ENCODE results near the gene EFHC2.
"Not testable (repeated sequence)": the region's sequence is repeated elsewhere in the genome, so short reads cannot be mapped to it uniquely, and the experiment has no call there.

The EFHC2 gene

DNA sequence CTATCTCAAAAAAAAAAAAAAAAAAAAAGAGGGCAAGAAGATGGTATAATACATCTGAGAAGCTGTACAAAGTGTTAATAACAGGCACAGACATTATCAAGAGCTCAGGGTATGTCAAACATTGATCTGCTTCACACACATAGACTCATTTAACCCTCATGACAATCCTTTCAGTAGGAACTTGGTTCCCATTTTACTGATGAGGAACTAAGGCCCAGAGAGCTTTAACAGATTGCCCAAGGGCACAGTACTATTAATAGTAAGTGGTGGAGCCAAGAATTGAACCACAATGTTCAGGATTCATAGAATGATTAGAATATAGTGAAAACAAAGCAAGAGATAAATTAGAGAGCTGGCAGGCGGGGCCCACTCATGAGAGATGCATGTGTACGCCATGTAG lies 154.4 kb downstream of the EFHC2 start:
- H3K4me2 ChIP-seq = peak overlapping the region in 2 of 11 experiments; percentile 31 to 36; a peak in 1 of 22 replicates
- H4K20me1 ChIP-seq = no peaks in the 10 kb centered on the region
- no peaks in the 10 kb centered on the region for H3K27me3 ChIP-seq
- H3K36me3 ChIP-seq = no peaks in the 10 kb centered on the region
- H3K9ac ChIP-seq = no peak overlapping the region
- no peak overlapping the region for H3K4me3 ChIP-seq
- H3K4me1 ChIP-seq = peaks cover 0 to 9% (median 0%) of the 10 kb centered on the region in 10 experiments; a peak in 4 of 20 replicates
- TF ChIP-seq Cebpa-rat (IDR thresholded peaks at IDR 0.05) = no peak
- H3K27ac ChIP-seq = no peak overlapping the region
- no peaks in the 10 kb centered on the region for H3K9me3 ChIP-seq (replicated peaks in 1 of 11)

DNA sequence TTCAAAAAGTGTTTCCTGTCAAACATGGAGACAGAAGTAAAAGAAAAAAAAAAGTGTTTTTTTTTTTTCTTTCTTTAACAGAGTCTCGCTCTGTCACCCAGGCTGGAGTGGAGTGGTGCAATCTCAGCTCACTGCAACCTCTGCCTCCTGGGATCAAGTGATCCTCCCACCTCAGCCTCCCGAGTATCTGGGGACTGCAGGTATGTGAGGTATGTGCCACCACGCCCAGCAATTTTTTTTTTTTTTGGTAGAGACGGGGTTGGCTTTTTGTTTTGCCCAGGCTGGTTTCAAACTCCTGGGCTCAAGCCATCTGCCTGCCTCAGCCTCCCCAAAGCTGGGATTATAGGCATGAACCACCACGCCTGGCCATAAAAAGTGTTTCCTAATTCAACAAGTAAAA lies 155.6 kb downstream of the EFHC2 start:
- H3K4me3 ChIP-seq, H4K20me1 ChIP-seq: not testable (repeated sequence)

DNA sequence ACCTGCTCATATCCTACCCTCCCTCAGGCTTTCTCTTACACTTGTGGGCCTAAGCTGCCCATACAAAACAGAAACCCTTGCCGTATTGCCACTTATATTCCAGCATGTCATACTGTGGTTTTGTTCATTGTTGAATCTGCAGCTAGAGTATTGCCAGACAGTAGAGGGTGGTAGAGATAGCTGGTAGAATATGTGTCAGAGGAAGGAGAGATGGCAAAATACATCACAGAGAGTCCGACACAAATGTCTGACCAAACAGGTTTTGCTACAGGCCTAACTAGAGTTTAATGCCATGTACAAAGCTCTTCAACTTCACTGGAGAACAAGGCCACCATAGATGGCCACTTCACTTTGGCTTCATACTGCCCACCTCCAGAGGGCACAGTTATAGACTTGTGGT lies 160.1 kb downstream of the EFHC2 start:
- Histone ChIP-seq H3K4me3 (no peak overlapping the region), H3K36me3 (no peaks in the 10 kb centered on the region), H3K4me1 (no peaks in the 10 kb centered on the region), H3K9ac (no peak overlapping the region), H3K27me3 (no peaks in the 10 kb centered on the region), H3K9me3 (replicated peaks in 1 of 11) (no peaks in the 10 kb centered on the region), H3K4me2 (no peak overlapping the region), H4K20me1 (no peaks in the 10 kb centered on the region), H3K27ac (no peak overlapping the region)
- no peak for TF ChIP-seq Cebpa-rat (IDR thresholded peaks at IDR 0.05)

More for the DNA sequence above, 155.6 kb downstream of the EFHC2 start:
- not testable (repeated sequence) for H3K4me1 ChIP-seq; H3K36me3 ChIP-seq; H3K9me3 ChIP-seq (replicated peaks in 1 of 11); H3K27me3 ChIP-seq; H3K4me2 ChIP-seq; H3K9ac ChIP-seq; H3K27ac ChIP-seq

DNA sequence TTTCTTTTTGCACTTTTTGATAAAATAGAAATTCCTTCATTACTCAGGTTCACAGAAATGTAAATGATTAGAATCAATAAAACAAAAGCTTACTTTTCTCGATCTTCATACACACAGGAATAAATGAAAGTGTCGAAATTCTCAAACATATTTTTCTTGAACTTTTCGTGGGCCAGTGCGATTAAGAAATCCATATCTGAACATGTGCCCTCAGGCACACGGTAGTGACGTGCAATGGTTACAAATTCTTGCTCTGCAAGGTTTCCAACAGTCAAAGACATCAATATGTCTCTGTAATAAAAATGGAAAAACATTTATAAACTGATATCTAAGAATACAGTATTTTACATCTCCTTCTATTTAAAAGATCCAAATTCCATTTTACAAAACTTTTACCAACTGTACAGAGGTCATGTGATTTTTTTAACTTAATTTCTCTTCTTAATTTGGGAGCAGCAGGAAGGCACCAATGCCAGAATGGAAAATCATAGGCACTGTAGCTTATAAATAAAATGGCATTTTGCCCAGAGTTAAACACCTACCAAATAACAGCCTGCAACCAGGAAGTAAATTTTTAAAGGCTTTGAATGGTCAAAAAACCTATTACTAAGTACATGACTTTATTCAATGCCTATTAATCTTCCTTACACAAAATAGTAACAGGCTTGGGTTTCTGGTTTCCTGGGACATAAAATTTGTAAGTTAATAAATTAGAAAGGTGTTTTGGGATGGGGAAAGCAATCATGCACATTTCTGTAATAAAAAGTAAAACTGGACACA lies 165.0 kb downstream of the EFHC2 start:
- H4K20me1 ChIP-seq = no peaks in the 10 kb centered on the region
- no peak overlapping the region for H3K4me2 ChIP-seq
- no peaks in the 10 kb centered on the region for H3K36me3 ChIP-seq
- TF ChIP-seq Cebpa-rat (IDR thresholded peaks at IDR 0.05) = no peak
- H3K27me3 ChIP-seq = no peaks in the 10 kb centered on the region
- no peaks in the 10 kb centered on the region for H3K4me1 ChIP-seq
- H3K9ac ChIP-seq = no peak overlapping the region
- peaks cover 9 to 25% (median 16%) of the 10 kb centered on the region in 11 experiments; a peak in 18 of 22 replicates for H3K9me3 ChIP-seq (replicated peaks in 1 of 11)
- no peak overlapping the region for H3K4me3 ChIP-seq
- no peak overlapping the region for H3K27ac ChIP-seq

DNA sequence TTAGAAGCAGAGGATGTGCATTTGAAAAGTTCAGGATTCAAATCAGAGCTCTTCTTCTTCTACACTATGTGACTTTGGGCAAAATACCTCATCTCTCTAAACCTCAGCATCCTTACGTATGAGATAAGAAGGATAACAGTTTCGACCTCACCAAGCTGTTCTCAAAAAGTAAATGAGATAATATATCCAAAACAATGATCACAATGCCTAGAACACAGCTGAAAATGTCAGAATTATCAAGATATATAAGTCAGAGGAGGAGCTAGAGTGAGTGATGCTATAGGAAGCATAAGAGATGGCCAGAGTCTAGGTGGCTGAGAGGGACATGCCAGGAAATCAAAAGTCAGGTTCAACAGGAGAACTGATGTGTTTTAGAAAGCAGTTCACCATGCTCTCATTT lies 168.0 kb downstream of the EFHC2 start:
- H4K20me1 ChIP-seq = no peaks in the 10 kb centered on the region
- TF ChIP-seq Cebpa-rat (IDR thresholded peaks at IDR 0.05) = no peak

DNA sequence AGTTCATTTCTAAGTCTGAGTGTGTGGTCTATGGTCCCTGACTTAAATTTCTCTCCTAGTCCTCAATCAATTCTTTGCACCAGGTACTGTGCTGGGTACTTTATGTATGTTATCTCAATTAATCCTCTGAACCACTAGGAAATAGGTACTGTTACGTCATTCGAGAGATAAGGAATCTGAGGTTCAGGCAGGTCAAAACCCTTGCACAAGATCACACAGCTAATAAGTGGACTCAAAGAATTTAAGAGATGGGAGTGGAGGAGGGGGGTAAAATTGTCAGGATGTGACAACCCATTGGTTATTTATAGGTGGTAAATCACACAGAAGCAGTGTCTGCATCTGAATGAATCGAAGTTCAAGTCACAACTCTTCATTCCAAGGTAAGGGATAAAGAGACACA lies 169.4 kb downstream of the EFHC2 start:
- Histone ChIP-seq H3K27me3 (no peaks in the 10 kb centered on the region), H3K4me2 (no peak overlapping the region), H3K9me3 (replicated peaks in 1 of 11) (peaks cover 9 to 25% (median 16%) of the 10 kb centered on the region in 11 experiments; a peak in 18 of 22 replicates), H3K27ac (no peak overlapping the region), H3K9ac (no peak overlapping the region), H3K4me3 (no peak overlapping the region), H3K36me3 (no peaks in the 10 kb centered on the region), H3K4me1 (no peaks in the 10 kb centered on the region), H4K20me1 (no peaks in the 10 kb centered on the region)
- TF ChIP-seq Cebpa-rat (IDR thresholded peaks at IDR 0.05) = no peak

More for the DNA sequence above, 168.0 kb downstream of the EFHC2 start:
- no peak overlapping the region for H3K27ac ChIP-seq
- H3K4me3 ChIP-seq = no peak overlapping the region
- H3K9me3 ChIP-seq (replicated peaks in 1 of 11) = peaks cover 9 to 25% (median 16%) of the 10 kb centered on the region in 11 experiments; a peak in 18 of 22 replicates
- no peak overlapping the region for H3K9ac ChIP-seq
- H3K36me3 ChIP-seq = no peaks in the 10 kb centered on the region
- no peaks in the 10 kb centered on the region for H3K4me1 ChIP-seq
- no peaks in the 10 kb centered on the region for H3K27me3 ChIP-seq
- H3K4me2 ChIP-seq = no peak overlapping the region

DNA sequence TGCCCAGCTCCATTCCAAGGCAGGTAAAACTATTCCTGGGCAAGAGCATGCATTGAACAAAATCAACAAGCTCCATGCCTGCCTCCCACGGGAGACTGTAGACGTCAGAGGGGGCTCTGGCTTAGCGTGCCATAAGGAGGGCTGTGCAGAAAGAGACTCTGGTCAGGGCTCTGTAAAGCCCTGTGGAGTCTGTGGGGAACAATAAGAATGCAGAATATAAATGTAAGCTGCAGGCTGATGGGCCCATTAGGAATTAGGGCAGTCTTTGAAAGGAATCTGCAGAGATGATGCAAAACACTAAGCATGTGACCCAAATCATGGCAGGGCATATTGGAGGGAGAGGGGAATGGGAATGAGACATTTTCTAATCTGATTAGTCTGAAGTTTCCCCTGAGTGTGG lies 170.3 kb downstream of the EFHC2 start:
- Histone ChIP-seq H4K20me1 (no peaks in the 10 kb centered on the region), H3K27ac (no peak overlapping the region), H3K27me3 (no peaks in the 10 kb centered on the region), H3K36me3 (no peaks in the 10 kb centered on the region), H3K4me3 (no peak overlapping the region), H3K4me2 (no peak overlapping the region), H3K4me1 (no peaks in the 10 kb centered on the region), H3K9ac (no peak overlapping the region), H3K9me3 (replicated peaks in 1 of 11) (peaks cover 9 to 25% (median 16%) of the 10 kb centered on the region in 11 experiments; a peak in 18 of 22 replicates)
- TF ChIP-seq Cebpa-rat (IDR thresholded peaks at IDR 0.05) = no peak

DNA sequence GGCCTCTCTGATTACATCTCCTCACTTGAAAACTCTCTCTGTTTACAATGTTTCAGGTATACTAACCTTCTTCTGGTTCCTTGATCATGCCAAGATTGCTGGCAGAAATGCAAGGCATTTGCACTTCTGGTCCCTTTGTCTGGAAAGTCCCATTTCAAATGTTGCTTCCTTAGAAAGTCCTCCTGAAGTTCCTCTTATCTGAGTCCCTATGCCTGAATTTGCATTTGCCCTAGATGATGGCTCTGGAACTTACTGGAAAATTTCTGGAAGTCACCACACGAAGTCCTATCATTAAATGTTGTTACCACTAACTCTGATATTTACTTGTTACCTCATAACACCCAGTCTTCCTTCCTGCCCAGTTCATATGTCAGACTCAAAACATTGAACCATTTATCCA lies 176.4 kb downstream of the EFHC2 start:
- H3K4me3 ChIP-seq = no peak overlapping the region
- H3K9ac ChIP-seq = no peak overlapping the region
- H3K36me3 ChIP-seq = no peaks in the 10 kb centered on the region
- H3K27ac ChIP-seq = no peak overlapping the region
- peak overlapping the region in 1 of 11 experiments; percentile 15; a peak in 2 of 22 replicates for H3K4me2 ChIP-seq
- no peaks in the 10 kb centered on the region for H3K27me3 ChIP-seq
- no peaks in the 10 kb centered on the region for H4K20me1 ChIP-seq
- no peak for TF ChIP-seq Cebpa-rat (IDR thresholded peaks at IDR 0.05)
- H3K4me1 ChIP-seq = peaks cover 0 to 8% (median 0%) of the 10 kb centered on the region in 10 experiments; a peak in 2 of 20 replicates
- no peaks in the 10 kb centered on the region for H3K9me3 ChIP-seq (replicated peaks in 1 of 11)

DNA sequence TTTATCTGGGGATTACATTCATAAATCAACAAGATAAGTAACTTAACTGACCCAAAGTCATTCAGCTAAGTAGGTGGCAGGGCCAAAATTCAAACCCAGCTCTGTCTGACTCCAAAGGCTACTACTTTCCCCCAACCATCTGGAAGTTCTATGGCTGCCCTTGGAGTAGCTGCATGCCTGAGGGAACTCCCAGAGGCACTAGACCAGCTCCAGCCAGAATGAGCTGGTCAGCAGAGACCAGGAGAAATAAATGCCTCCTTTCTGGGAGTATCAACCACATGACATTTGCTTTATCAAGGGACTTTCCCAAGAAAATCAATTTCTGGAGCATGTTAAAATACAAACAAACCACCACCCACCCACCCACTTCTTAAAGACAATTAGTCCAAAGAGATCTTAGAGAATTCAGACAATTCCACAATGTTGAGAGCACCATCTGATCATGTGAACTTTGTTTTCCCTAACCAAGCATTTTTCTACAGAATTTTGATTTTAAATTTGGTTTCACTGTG lies 180.5 kb downstream of the EFHC2 start:
- Histone ChIP-seq H3K4me2 (no peak overlapping the region), H4K20me1 (no peaks in the 10 kb centered on the region), H3K4me3 (no peak overlapping the region), H3K4me1 (peaks cover 0 to 8% (median 0%) of the 10 kb centered on the region in 10 experiments; a peak in 2 of 20 replicates), H3K27me3 (no peaks in the 10 kb centered on the region), H3K27ac (no peak overlapping the region), H3K36me3 (no peaks in the 10 kb centered on the region), H3K9me3 (replicated peaks in 1 of 11) (peaks cover 0 to 8% (median 0%) of the 10 kb centered on the region in 11 experiments; a peak in 1 of 22 replicates), H3K9ac (no peak overlapping the region)
- no peak for TF ChIP-seq Cebpa-rat (IDR thresholded peaks at IDR 0.05)

DNA sequence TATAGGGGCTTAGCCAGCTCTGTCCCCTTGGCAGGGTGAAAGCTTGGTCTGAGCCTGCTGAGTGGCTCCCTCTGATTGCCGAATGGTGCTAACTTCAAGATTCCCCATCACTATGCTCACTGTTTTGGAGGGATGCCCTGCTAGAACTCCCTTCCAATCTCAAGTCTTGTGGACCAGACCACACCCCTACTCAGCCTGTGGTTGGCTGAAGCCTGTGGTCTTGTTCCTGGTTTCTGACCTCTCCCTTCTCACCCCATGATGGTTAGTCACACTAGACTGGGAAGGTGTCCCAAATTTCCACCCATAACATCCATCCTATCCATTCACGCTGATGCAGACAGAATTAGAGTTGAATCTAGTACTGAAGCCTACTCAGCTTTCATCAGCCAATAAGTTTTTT lies 185.6 kb downstream of the EFHC2 start:
- no peaks in the 10 kb centered on the region for H3K36me3 ChIP-seq
- H3K9me3 ChIP-seq (replicated peaks in 1 of 11) = peaks cover 0 to 8% (median 0%) of the 10 kb centered on the region in 11 experiments; a peak in 1 of 22 replicates

More for the DNA sequence above, 185.6 kb downstream of the EFHC2 start:
- H3K4me3 ChIP-seq = no peak overlapping the region
- H3K9ac ChIP-seq = no peak overlapping the region
- TF ChIP-seq Cebpa-rat (IDR thresholded peaks at IDR 0.05) = no peak
- no peaks in the 10 kb centered on the region for H4K20me1 ChIP-seq
- H3K4me1 ChIP-seq = peaks cover 0 to 12% (median 0%) of the 10 kb centered on the region in 10 experiments; a peak in 4 of 20 replicates
- no peak overlapping the region for H3K27ac ChIP-seq
- H3K4me2 ChIP-seq = no peak overlapping the region
- H3K27me3 ChIP-seq = no peaks in the 10 kb centered on the region

Data from BLaER1 treated with 17β-estradiol and CSF1 and Interleukin-3, amounts not matched to agents 10 nM and 100 nM (cell line).